ENCODE results near the gene PTPRM. TPM values are rescaled to one million over a fixed set of nuclear protein-coding genes. Genes with fewer than 3 reads are reported as not detected.

The PTPRM gene
- total RNA-seq, 1 experiment from 2014 or later = 45.6 TPM

- Histone ChIP-seq H3K27me3 (ENCODE audit: low read length) (no peaks in the 10 kb centered on the region), H2AFZ (ENCODE audit: low read length) (no peak overlapping the region), H3K9me2 (replicated peaks; ENCODE audit: low read length) (no peaks in the 10 kb centered on the region), H4K20me1 (ENCODE audit: low read length) (no peaks in the 10 kb centered on the region), H3K4me2 (ENCODE audit: low read length) (no peak overlapping the region), H3K9me3 (ENCODE audit: low read length) (no peaks in the 10 kb centered on the region), H3K36me3 (ENCODE audit: low read depth, low read length) (no peaks in the 10 kb centered on the region), H3K27ac (ENCODE audit: low read length) (no peak overlapping the region), H3K9ac (ENCODE audit: low read length) (no peak overlapping the region), H3K4me3 (ENCODE audit: low read length) (no peak overlapping the region), H3F3A (ENCODE audit: low read length, unreplicated experiment) (no peaks in the 10 kb centered on the region), H3K79me2 (ENCODE audit: low read length) (no peaks in the 10 kb centered on the region), H3K4me1 (ENCODE audit: insufficient read depth, low read length) (peaks cover 9% of the 10 kb centered on the region)
- TF ChIP-seq EZH2phosphoT487 (IDR thresholded peaks at IDR 0.05; ENCODE audit: borderline replicate concordance, low read length) (no peak), EZH2 (IDR thresholded peaks at IDR 0.05; ENCODE audit: low read length, unreplicated experiment) (no peak), CTCF (conservative IDR thresholded peaks at IDR 0.05; ENCODE audit: low read depth, low read length) (no peak)
- DNase-seq (no peak), ATAC-seq (no peak)
- CTCF ChIA-PET = no interaction called here
- POLR2A ChIA-PET (ENCODE audit: unreplicated experiment) = no interaction called here
- intact Hi-C loops (cut with micrococcal nuclease) = no loop called here
- BruUV-seq (replicated peaks) = no TSS peak
Measured at GRCh38 chr18:8045160-8045883, 478.2 kb downstream of the PTPRM start.

- no peaks in the 10 kb centered on the region for H4K20me1 ChIP-seq (ENCODE audit: low read length)
- TF ChIP-seq EZH2 (IDR thresholded peaks at IDR 0.05; ENCODE audit: low read length, unreplicated experiment) (no peak), EZH2phosphoT487 (IDR thresholded peaks at IDR 0.05; ENCODE audit: borderline replicate concordance, low read length) (no peak), CTCF (conservative IDR thresholded peaks at IDR 0.05; ENCODE audit: low read depth, low read length) (no peak)
- no peak overlapping the region for H3K4me2 ChIP-seq (ENCODE audit: low read length)
- BruUV-seq (replicated peaks) = no TSS peak
- no peaks in the 10 kb centered on the region for H3K36me3 ChIP-seq (ENCODE audit: low read depth, low read length)
- no peaks in the 10 kb centered on the region for H3K27me3 ChIP-seq (ENCODE audit: low read length)
- no peaks in the 10 kb centered on the region for H3K9me3 ChIP-seq (ENCODE audit: low read length)
- no peak overlapping the region for H3K9ac ChIP-seq (ENCODE audit: low read length)
- H3K79me2 ChIP-seq (ENCODE audit: low read length) = no peaks in the 10 kb centered on the region
- intact Hi-C loops (cut with micrococcal nuclease) = no loop called here
- no peak for DNase-seq
- ATAC-seq = no peak
- ChIA-PET POLR2A (ENCODE audit: unreplicated experiment) (no interaction called here), CTCF (no interaction called here)
- H2AFZ ChIP-seq (ENCODE audit: low read length) = no peak overlapping the region
- H3K9me2 ChIP-seq (replicated peaks; ENCODE audit: low read length) = no peaks in the 10 kb centered on the region
- no peak overlapping the region for H3K27ac ChIP-seq (ENCODE audit: low read length)
- no peak overlapping the region for H3K4me3 ChIP-seq (ENCODE audit: low read length)
- H3K4me1 ChIP-seq (ENCODE audit: insufficient read depth, low read length) = peaks cover 9% of the 10 kb centered on the region
- H3F3A ChIP-seq (ENCODE audit: low read length, unreplicated experiment) = no peaks in the 10 kb centered on the region
Measured at GRCh38 chr18:8045884-8046281, 478.8 kb downstream of the PTPRM start.

GRCh38 chr18:8046441-8046840 is 479.3 kb downstream of the PTPRM start:
- Histone ChIP-seq H3K9ac (ENCODE audit: low read length) (no peak overlapping the region), H3K9me2 (replicated peaks; ENCODE audit: low read length) (no peaks in the 10 kb centered on the region), H3K4me1 (ENCODE audit: insufficient read depth, low read length) (peaks cover 9% of the 10 kb centered on the region), H3K9me3 (ENCODE audit: low read length) (no peaks in the 10 kb centered on the region), H3K79me2 (ENCODE audit: low read length) (no peaks in the 10 kb centered on the region), H3K4me3 (ENCODE audit: low read length) (no peak overlapping the region), H4K20me1 (ENCODE audit: low read length) (no peaks in the 10 kb centered on the region), H3K4me2 (ENCODE audit: low read length) (no peak overlapping the region), H2AFZ (ENCODE audit: low read length) (no peak overlapping the region), H3F3A (ENCODE audit: low read length, unreplicated experiment) (no peaks in the 10 kb centered on the region), H3K36me3 (ENCODE audit: low read depth, low read length) (no peaks in the 10 kb centered on the region), H3K27ac (ENCODE audit: low read length) (no peak overlapping the region), H3K27me3 (ENCODE audit: low read length) (no peaks in the 10 kb centered on the region)
- intact Hi-C loops (cut with micrococcal nuclease) = no loop called here
- ChIA-PET POLR2A (ENCODE audit: unreplicated experiment) (no interaction called here), CTCF (no interaction called here)
- TF ChIP-seq EZH2phosphoT487 (IDR thresholded peaks at IDR 0.05; ENCODE audit: borderline replicate concordance, low read length) (no peak), CTCF (conservative IDR thresholded peaks at IDR 0.05; ENCODE audit: low read depth, low read length) (no peak), EZH2 (IDR thresholded peaks at IDR 0.05; ENCODE audit: low read length, unreplicated experiment) (no peak)
- DNase-seq (no peak), ATAC-seq (no peak)
- no TSS peak for BruUV-seq (replicated peaks)
